GM23338 (cell line): ENCODE results near the gene GAS6. TPM values are rescaled to one million over a fixed set of nuclear protein-coding genes. Genes with fewer than 3 reads are reported as not detected.

Experiments
- ATAC-seq: fragments of 200-7000 bp; cut with Tn5 transposase; 3 replicates; pipeline ENCODE4 v1.9.1; 2020
- DNase-seq: peaks from one replicate; pipeline ENCODE4 v3.0.0-alpha.2; 2015; ENCODE audit warnings: low spot score
- H2AFZ ChIP-seq: fragments of 200-600 bp; sonication (generic); 2 replicates; pipeline ENCODE4 v1.8.0; 2016; ENCODE audit warnings: antibody characterized with exemption, mild to moderate bottlenecking, moderate library complexity
- H3F3A ChIP-seq: fragments of 200-600 bp; sonication (generic); replicated peaks from 2 replicates; pipeline ENCODE4 v1.8.0; 2017; ENCODE audit warnings: antibody characterized with exemption, mixed run types, low read depth
- H3K27ac ChIP-seq: fragments of 200-600 bp; sonication (generic); 2 replicates; pipeline ENCODE4 v1.6.1; 2016; ENCODE audit warnings: low read depth
- H3K27me3 ChIP-seq: fragments of 200-600 bp; sonication (generic); 2 replicates; pipeline ENCODE4 v1.8.0; 2016; ENCODE audit warnings: mild to moderate bottlenecking, mixed run types, moderate library complexity; ENCODE audit not compliant: insufficient read depth
- H3K36me3 ChIP-seq: fragments of 200-600 bp; sonication (generic); 2 replicates; pipeline ENCODE4 v1.8.0; 2016; ENCODE audit warnings: mild to moderate bottlenecking; ENCODE audit not compliant: insufficient read depth
- H3K4me1 ChIP-seq: fragments of 200-600 bp; sonication (generic); 2 replicates; pipeline ENCODE4 v1.8.0; 2016; ENCODE audit warnings: mild to moderate bottlenecking, moderate library complexity; ENCODE audit not compliant: insufficient read depth
- H3K4me2 ChIP-seq: fragments of 200-600 bp; sonication (generic); 2 replicates; pipeline ENCODE4 v1.7.1; 2017; ENCODE audit warnings: mixed run types
- H3K4me3 ChIP-seq: fragments of 200-600 bp; sonication (generic); 2 replicates; pipeline ENCODE4 v1.6.1; 2016; ENCODE audit warnings: mixed run types
- H3K79me2 ChIP-seq: fragments of 200-600 bp; sonication (generic); replicated peaks from 2 replicates; pipeline ENCODE4 v1.8.0; 2017; ENCODE audit warnings: mild to moderate bottlenecking; ENCODE audit not compliant: insufficient read depth
- H3K9me2 ChIP-seq: fragments of 200-600 bp; sonication (generic); 2 replicates; pipeline ENCODE4 v1.8.0; 2017; ENCODE audit not compliant: insufficient read depth
- H4K20me1 ChIP-seq: fragments of 200-600 bp; sonication (generic); replicated peaks from 2 replicates; pipeline ENCODE4 v1.8.0; 2017; ENCODE audit warnings: mild to moderate bottlenecking; ENCODE audit not compliant: insufficient read depth
- H3K27ac Mint-ChIP-seq: 2 replicates; pipeline ENCODE4 v1.8.0; 2020; ENCODE audit warnings: inconsistent platforms, mild to moderate bottlenecking, moderate library complexity, mixed read lengths
- H3K27me3 Mint-ChIP-seq: 3 replicates; pipeline ENCODE4 v1.8.0; 2022; ENCODE audit warnings: low read depth, mild to moderate bottlenecking, moderate library complexity, mixed read lengths, inconsistent platforms; ENCODE audit not compliant: insufficient read depth, poor library complexity
- H3K36me3 Mint-ChIP-seq: 3 replicates; pipeline ENCODE4 v1.8.0; 2021; ENCODE audit warnings: low read depth, mild to moderate bottlenecking, inconsistent platforms, moderate library complexity, mixed read lengths
- H3K4me1 Mint-ChIP-seq: 3 replicates; pipeline ENCODE4 v1.8.0; 2020; ENCODE audit warnings: mild to moderate bottlenecking, inconsistent platforms, mixed read lengths
- H3K4me3 Mint-ChIP-seq: 3 replicates; pipeline ENCODE4 v1.8.0; 2021; ENCODE audit warnings: moderate library complexity, mild to moderate bottlenecking, inconsistent platforms, mixed read lengths
- H3K9me3 Mint-ChIP-seq: 3 replicates; pipeline ENCODE4 v1.8.0; 2020; ENCODE audit warnings: moderate library complexity, mild to moderate bottlenecking, inconsistent platforms, mixed read lengths
- CREB1 ChIP-seq: fragments of 250-450 bp; sonication (Bioruptor Pico); IDR thresholded peaks from 2 replicates; pipeline ENCODE4 v1.5.0; 2020; ENCODE audit warnings: low read depth, mild to moderate bottlenecking, moderate library complexity
- EZH2 ChIP-seq: fragments of 200-600 bp; sonication (generic); IDR thresholded peaks from one replicate; pipeline ENCODE4 v1.8.0; 2017; ENCODE audit warnings: antibody characterized with exemption, mild to moderate bottlenecking, low read depth; ENCODE audit not compliant: unreplicated experiment
- EZH2phosphoT487 ChIP-seq: fragments of 200-600 bp; sonication (generic); IDR thresholded peaks from one replicate; pipeline ENCODE4 v1.8.1; 2018; ENCODE audit warnings: antibody characterized with exemption; ENCODE audit not compliant: unreplicated experiment
- JUNB ChIP-seq: IDR thresholded peaks from one replicate; pipeline ENCODE4 v1.6.1; 2016; ENCODE audit warnings: antibody characterized with exemption; ENCODE audit not compliant: unreplicated experiment
- NANOG ChIP-seq: IDR thresholded peaks from 2 replicates; pipeline ENCODE4 v1.6.1; 2016; ENCODE audit warnings: antibody characterized with exemption, borderline replicate concordance
- POLR2AphosphoS5 ChIP-seq: IDR thresholded peaks from 2 replicates; pipeline ENCODE4 v1.6.1; 2016; ENCODE audit warnings: antibody characterized with exemption, low read depth
- STAT1 ChIP-seq: IDR thresholded peaks from one replicate; pipeline ENCODE4 v1.6.1; 2016; ENCODE audit warnings: antibody characterized with exemption; ENCODE audit not compliant: unreplicated experiment
- ZNF114 ChIP-seq: fragments of 250-450 bp; sonication (Bioruptor Pico); IDR thresholded peaks from 2 replicates; pipeline ENCODE4 v1.5.0; 2020; ENCODE audit warnings: mild to moderate bottlenecking, moderate library complexity
- ZNF331 ChIP-seq: fragments of 250-450 bp; sonication (Bioruptor Pico); IDR thresholded peaks from 2 replicates; pipeline ENCODE4 v1.5.0; 2020; ENCODE audit warnings: low read depth, mild to moderate bottlenecking, moderate library complexity
- polyA plus RNA-seq: library from polyadenylated mRNA; unstranded; fragments of >200 nt; fragmentation: Nextera tagmentation; extraction: Ambion mirVana; gene quantifications from 2 replicates; pipeline ENCODE4 v1.2.1, GENCODE V29; 2016
- total RNA-seq: library from RNA; depleted of rRNA; stranded (reverse); fragments of >200 nt; shearing (Covaris generic); gene quantifications from 2 replicates; pipeline ENCODE4 v1.2.3, GENCODE V29; 2014
- TF ChIP-seq, protein P1 (sequence below), 2 experiments: fragments of 200-600 bp in 1 of 2; sonication (generic) in 1 of 2; conservative IDR thresholded peaks; 2 replicates each; pipeline versions ENCODE4 v1.5.1 to v1.6.1; 2016 to 2017; ENCODE audit warnings: antibody characterized with exemption in 2 of 2, low read depth in 2 of 2, mild to moderate bottlenecking in 2 of 2, moderate library complexity in 1 of 2
- TF ChIP-seq, protein P2 (sequence below): IDR thresholded peaks from 2 replicates; pipeline ENCODE4 v1.6.1; 2016; ENCODE audit warnings: antibody characterized with exemption
- TF ChIP-seq, protein P3 (sequence below): IDR thresholded peaks from one replicate; pipeline ENCODE4 v1.6.1; 2018; ENCODE audit warnings: antibody characterized with exemption; ENCODE audit not compliant: unreplicated experiment
- TF ChIP-seq, protein P4 (sequence below): fragments of 250-450 bp; sonication (Bioruptor Pico); IDR thresholded peaks from 2 replicates; pipeline ENCODE4 v1.5.0; 2020; ENCODE audit warnings: mild to moderate bottlenecking, moderate library complexity

GAS6 gene
- total and polyA plus RNA-seq, 2 experiments from 2014 or later: 7.9 to 21.2 TPM

DNA sequence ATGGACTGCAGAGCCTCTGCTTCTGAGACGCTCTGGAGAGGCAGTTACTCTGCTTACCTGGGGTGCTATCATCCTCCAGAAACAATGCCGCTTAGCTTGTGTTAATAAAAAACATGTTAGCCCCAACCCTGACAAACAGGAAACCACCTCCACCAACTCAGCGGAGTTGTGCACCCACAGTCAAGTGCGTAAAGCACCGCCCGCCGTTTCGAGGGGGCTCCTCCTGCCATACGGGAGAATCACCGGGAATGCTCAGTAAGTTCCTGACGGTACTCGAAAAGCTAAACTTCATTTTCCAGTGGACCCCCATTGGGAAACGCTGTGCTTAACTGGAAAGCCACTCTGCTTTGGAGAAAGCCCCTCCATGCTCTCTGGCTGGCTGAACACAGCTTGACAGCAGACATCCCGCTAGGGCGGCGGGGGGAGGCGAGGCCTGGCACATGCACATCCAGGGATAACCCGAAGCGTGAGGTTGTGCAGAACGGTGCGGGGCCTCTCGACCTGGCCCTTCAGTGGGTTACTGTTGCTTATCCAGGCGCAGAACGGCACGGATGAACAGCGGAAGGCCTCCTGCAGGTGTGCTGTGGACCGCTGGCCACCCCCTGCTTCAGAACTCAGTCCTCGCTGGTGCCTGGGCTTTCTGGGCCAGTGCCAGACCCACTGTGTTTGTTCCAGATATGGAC, 17.1 kb downstream of the GAS6 start:
- Histone ChIP-seq H3K36me3 (no peaks in the 10 kb centered on the region), H3K9me2 (no peaks in the 10 kb centered on the region; the same call in 1 of the 2 replicates), H3F3A (no peaks in the 10 kb centered on the region), H3K27me3 (no peaks in the 10 kb centered on the region), H3K4me3 (no peak overlapping the region), H2AFZ (no peak overlapping the region), H3K4me1 (peaks cover 3% of the 10 kb centered on the region), H3K27ac (no peak overlapping the region), H3K79me2 (no peaks in the 10 kb centered on the region; the same call in 1 of the 2 replicates), H3K4me2 (no peak overlapping the region), H4K20me1 (no peaks in the 10 kb centered on the region)
- Mint-ChIP-seq H3K4me1 (peaks cover 15% of the 10 kb centered on the region; the same call in 2 of the 3 replicates), H3K9me3 (no peaks in the 10 kb centered on the region), H3K27ac (0 out of 2 replicates have a peak overlapping the region, but pooled peaks have one; percentile 33), H3K27me3 (no peaks in the 10 kb centered on the region), H3K36me3 (no peaks in the 10 kb centered on the region), H3K4me3 (no peak overlapping the region)
- ATAC-seq (no peak), DNase-seq (no peak)
- TF ChIP-seq CREB1 (CRISPR knock-in tag) (no peak), ZNF114 (CRISPR knock-in tag) (no peak), EZH2 (no peak), ZNF331 (CRISPR knock-in tag) (no peak), STAT1 (no peak), POLR2AphosphoS5 (no peak), JUNB (no peak), EZH2phosphoT487 (no peak), NANOG (no peak)
- TF ChIP-seq, protein P1, sequence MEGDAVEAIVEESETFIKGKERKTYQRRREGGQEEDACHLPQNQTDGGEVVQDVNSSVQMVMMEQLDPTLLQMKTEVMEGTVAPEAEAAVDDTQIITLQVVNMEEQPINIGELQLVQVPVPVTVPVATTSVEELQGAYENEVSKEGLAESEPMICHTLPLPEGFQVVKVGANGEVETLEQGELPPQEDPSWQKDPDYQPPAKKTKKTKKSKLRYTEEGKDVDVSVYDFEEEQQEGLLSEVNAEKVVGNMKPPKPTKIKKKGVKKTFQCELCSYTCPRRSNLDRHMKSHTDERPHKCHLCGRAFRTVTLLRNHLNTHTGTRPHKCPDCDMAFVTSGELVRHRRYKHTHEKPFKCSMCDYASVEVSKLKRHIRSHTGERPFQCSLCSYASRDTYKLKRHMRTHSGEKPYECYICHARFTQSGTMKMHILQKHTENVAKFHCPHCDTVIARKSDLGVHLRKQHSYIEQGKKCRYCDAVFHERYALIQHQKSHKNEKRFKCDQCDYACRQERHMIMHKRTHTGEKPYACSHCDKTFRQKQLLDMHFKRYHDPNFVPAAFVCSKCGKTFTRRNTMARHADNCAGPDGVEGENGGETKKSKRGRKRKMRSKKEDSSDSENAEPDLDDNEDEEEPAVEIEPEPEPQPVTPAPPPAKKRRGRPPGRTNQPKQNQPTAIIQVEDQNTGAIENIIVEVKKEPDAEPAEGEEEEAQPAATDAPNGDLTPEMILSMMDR (conservative IDR thresholded peaks at IDR 0.05; ENCODE audit: low read depth in 2 of 2): no peak
- TF ChIP-seq, protein P2, sequence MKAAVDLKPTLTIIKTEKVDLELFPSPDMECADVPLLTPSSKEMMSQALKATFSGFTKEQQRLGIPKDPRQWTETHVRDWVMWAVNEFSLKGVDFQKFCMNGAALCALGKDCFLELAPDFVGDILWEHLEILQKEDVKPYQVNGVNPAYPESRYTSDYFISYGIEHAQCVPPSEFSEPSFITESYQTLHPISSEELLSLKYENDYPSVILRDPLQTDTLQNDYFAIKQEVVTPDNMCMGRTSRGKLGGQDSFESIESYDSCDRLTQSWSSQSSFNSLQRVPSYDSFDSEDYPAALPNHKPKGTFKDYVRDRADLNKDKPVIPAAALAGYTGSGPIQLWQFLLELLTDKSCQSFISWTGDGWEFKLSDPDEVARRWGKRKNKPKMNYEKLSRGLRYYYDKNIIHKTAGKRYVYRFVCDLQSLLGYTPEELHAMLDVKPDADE: no peak
- TF ChIP-seq, protein P3, sequence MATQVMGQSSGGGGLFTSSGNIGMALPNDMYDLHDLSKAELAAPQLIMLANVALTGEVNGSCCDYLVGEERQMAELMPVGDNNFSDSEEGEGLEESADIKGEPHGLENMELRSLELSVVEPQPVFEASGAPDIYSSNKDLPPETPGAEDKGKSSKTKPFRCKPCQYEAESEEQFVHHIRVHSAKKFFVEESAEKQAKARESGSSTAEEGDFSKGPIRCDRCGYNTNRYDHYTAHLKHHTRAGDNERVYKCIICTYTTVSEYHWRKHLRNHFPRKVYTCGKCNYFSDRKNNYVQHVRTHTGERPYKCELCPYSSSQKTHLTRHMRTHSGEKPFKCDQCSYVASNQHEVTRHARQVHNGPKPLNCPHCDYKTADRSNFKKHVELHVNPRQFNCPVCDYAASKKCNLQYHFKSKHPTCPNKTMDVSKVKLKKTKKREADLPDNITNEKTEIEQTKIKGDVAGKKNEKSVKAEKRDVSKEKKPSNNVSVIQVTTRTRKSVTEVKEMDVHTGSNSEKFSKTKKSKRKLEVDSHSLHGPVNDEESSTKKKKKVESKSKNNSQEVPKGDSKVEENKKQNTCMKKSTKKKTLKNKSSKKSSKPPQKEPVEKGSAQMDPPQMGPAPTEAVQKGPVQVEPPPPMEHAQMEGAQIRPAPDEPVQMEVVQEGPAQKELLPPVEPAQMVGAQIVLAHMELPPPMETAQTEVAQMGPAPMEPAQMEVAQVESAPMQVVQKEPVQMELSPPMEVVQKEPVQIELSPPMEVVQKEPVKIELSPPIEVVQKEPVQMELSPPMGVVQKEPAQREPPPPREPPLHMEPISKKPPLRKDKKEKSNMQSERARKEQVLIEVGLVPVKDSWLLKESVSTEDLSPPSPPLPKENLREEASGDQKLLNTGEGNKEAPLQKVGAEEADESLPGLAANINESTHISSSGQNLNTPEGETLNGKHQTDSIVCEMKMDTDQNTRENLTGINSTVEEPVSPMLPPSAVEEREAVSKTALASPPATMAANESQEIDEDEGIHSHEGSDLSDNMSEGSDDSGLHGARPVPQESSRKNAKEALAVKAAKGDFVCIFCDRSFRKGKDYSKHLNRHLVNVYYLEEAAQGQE: no peak
- TF ChIP-seq, protein P4, sequence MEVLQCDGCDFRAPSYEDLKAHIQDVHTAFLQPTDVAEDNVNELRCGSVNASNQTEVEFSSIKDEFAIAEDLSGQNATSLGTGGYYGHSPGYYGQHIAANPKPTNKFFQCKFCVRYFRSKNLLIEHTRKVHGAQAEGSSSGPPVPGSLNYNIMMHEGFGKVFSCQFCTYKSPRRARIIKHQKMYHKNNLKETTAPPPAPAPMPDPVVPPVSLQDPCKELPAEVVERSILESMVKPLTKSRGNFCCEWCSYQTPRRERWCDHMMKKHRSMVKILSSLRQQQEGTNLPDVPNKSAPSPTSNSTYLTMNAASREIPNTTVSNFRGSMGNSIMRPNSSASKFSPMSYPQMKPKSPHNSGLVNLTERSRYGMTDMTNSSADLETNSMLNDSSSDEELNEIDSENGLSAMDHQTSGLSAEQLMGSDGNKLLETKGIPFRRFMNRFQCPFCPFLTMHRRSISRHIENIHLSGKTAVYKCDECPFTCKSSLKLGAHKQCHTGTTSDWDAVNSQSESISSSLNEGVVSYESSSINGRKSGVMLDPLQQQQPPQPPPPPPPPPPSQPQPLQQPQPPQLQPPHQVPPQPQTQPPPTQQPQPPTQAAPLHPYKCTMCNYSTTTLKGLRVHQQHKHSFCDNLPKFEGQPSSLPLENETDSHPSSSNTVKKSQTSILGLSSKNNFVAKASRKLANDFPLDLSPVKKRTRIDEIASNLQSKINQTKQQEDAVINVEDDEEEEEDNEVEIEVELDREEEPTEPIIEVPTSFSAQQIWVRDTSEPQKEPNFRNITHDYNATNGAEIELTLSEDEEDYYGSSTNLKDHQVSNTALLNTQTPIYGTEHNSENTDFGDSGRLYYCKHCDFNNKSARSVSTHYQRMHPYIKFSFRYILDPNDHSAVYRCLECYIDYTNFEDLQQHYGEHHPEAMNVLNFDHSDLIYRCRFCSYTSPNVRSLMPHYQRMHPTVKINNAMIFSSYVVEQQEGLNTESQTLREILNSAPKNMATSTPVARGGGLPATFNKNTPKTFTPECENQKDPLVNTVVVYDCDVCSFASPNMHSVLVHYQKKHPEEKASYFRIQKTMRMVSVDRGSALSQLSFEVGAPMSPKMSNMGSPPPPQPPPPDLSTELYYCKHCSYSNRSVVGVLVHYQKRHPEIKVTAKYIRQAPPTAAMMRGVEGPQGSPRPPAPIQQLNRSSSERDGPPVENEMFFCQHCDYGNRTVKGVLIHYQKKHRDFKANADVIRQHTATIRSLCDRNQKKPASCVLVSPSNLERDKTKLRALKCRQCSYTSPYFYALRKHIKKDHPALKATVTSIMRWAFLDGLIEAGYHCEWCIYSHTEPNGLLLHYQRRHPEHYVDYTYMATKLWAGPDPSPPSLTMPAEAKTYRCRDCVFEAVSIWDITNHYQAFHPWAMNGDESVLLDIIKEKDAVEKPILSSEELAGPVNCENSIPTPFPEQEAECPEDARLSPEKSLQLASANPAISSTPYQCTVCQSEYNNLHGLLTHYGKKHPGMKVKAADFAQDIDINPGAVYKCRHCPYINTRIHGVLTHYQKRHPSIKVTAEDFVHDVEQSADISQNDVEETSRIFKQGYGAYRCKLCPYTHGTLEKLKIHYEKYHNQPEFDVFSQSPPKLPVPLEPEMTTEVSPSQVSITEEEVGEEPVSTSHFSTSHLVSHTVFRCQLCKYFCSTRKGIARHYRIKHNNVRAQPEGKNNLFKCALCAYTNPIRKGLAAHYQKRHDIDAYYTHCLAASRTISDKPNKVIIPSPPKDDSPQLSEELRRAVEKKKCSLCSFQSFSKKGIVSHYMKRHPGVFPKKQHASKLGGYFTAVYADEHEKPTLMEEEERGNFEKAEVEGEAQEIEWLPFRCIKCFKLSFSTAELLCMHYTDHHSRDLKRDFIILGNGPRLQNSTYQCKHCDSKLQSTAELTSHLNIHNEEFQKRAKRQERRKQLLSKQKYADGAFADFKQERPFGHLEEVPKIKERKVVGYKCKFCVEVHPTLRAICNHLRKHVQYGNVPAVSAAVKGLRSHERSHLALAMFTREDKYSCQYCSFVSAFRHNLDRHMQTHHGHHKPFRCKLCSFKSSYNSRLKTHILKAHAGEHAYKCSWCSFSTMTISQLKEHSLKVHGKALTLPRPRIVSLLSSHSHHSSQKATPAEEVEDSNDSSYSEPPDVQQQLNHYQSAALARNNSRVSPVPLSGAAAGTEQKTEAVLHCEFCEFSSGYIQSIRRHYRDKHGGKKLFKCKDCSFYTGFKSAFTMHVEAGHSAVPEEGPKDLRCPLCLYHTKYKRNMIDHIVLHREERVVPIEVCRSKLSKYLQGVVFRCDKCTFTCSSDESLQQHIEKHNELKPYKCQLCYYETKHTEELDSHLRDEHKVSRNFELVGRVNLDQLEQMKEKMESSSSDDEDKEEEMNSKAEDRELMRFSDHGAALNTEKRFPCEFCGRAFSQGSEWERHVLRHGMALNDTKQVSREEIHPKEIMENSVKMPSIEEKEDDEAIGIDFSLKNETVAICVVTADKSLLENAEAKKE: no peak
